SK-N-SH treated with all-trans-retinoic acid at 6 μM for 48 hours (cell line): ENCODE measurements around the gene SHC4.

Experiments used
- CREB5 ChIP-seq: fragments of 250-450 bp; sonication (Bioruptor Pico); IDR thresholded peaks from 2 replicates; pipeline ENCODE4 v1.5.1; 2020; ENCODE audit warnings: low read depth, mild to moderate bottlenecking, moderate library complexity
- ESRRG ChIP-seq: fragments of 250-450 bp; sonication (Bioruptor Pico); IDR thresholded peaks from 2 replicates; pipeline ENCODE4 v1.6.1; 2021; ENCODE audit warnings: mild to moderate bottlenecking
- ISL1 ChIP-seq: fragments of 250-450 bp; sonication (Bioruptor Pico); IDR thresholded peaks from 2 replicates; pipeline ENCODE4 v2.1.2; 2022; ENCODE audit warnings: mild to moderate bottlenecking, moderate library complexity
- RARB ChIP-seq: fragments of 250-450 bp; sonication (Bioruptor Pico); IDR thresholded peaks from 2 replicates; pipeline ENCODE4 v1.8.0; 2021; ENCODE audit warnings: mild to moderate bottlenecking, moderate library complexity
- SNAI2 ChIP-seq: fragments of 250-450 bp; sonication (Bioruptor Pico); IDR thresholded peaks from 2 replicates; pipeline ENCODE4 v1.5.0; 2020; ENCODE audit warnings: mild to moderate bottlenecking, moderate library complexity
- TSHZ2 ChIP-seq: fragments of 250-450 bp; sonication (Bioruptor Pico); IDR thresholded peaks from 2 replicates; pipeline ENCODE4 v1.5.0; 2020; ENCODE audit warnings: mild to moderate bottlenecking, moderate library complexity
- ZFP30 ChIP-seq: fragments of 450-650 bp; formaldehyde crosslinking; IDR thresholded peaks from 2 replicates; pipeline ENCODE4 v1.5.0; 2022; ENCODE audit warnings: mild to moderate bottlenecking, moderate library complexity
- ZNF565 ChIP-seq: fragments of 450-650 bp; formaldehyde crosslinking; conservative IDR thresholded peaks from 2 replicates; pipeline ENCODE4 v1.5.0; 2020; ENCODE audit warnings: low read depth, mild to moderate bottlenecking, moderate library complexity

- TF ChIP-seq CREB5 (CRISPR knock-in tag): no peak
- no peak for TF ChIP-seq RARB
- TF ChIP-seq SNAI2 (CRISPR knock-in tag): no peak
- no peak for TF ChIP-seq ZNF565 (CRISPR knock-in tag)
- no peak for TF ChIP-seq ESRRG (CRISPR knock-in tag)
- no peak for TF ChIP-seq ZFP30 (CRISPR knock-in tag)
- TF ChIP-seq ISL1 (CRISPR knock-in tag): no peak
- no peak for TF ChIP-seq TSHZ2 (CRISPR knock-in tag)
Observed at GRCh38 chr15:48869966-48870365, 93.8 kb downstream of the SHC4 start.
